ENCODE results near the gene NXNL1.

- no peak for TF ChIP-seq CTCF (IDR thresholded peaks at IDR 0.05)
- no peak for TF ChIP-seq POLR2A (IDR thresholded peaks at IDR 0.05)
Observed at GRCh38 chr19:17436874-17437267, 23.9 kb downstream of the NXNL1 start.

Data from uterus (tissue), 2 donors.